ENCODE results near the gene MMP25. TPM values are rescaled to one million over a fixed set of nuclear protein-coding genes. Genes with fewer than 3 reads are reported as not detected.
A peak's percentile ranks its signal among the peaks of the same experiment; 100 is the strongest.

The MMP25 gene
- total and polyA plus RNA-seq, 9 of the 15 experiments (the other 6 are each of a cell fraction or from before 2014, with no cell fraction given) = 0.03 to 0.04 TPM; not detected in 7

DNA sequence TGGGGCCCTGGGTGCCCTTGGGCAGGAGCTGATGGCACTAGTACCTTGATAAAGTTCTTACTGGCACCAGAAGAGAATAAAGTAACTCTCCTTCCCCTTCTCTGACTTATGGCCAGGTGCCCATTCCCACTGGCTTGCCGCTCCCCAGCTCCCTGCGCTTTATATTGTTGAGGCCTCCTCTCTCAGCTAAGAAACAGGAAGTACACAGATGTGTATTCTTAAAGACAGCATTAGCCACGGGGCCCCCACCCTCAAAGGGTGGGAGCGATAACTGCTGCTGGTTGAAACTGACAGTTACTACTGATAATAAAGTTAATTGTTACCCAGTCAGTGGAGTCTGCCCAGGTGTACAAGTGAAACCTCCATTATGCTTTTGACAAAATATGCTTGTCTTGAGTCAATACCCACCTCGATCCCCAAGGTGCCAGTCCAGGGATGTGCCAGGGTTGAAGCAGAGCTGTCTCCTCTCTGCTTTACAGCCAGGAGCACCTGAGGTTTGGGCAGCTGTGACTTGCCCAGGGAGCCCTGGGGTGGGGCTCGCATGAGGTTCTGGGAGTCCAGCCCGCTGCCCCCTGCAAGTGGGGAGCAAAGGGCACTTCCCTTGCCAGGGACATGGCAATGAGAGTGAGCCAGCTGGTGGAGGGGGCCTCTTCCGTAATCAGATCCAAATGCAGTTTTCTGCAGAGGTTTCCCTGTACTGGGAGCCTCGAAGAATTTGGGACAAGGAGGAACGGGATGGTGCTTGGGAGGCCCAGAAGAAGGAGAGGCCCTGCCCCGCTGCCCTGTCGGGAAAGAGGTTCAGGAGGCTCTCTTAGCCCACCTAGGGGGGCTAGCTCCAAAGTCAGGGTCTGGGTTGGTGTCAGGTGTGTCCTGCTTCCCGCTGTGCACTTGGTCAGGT, 39.1 kb upstream of the MMP25 start (continued):
- TF ChIP-seq, protein P1, sequence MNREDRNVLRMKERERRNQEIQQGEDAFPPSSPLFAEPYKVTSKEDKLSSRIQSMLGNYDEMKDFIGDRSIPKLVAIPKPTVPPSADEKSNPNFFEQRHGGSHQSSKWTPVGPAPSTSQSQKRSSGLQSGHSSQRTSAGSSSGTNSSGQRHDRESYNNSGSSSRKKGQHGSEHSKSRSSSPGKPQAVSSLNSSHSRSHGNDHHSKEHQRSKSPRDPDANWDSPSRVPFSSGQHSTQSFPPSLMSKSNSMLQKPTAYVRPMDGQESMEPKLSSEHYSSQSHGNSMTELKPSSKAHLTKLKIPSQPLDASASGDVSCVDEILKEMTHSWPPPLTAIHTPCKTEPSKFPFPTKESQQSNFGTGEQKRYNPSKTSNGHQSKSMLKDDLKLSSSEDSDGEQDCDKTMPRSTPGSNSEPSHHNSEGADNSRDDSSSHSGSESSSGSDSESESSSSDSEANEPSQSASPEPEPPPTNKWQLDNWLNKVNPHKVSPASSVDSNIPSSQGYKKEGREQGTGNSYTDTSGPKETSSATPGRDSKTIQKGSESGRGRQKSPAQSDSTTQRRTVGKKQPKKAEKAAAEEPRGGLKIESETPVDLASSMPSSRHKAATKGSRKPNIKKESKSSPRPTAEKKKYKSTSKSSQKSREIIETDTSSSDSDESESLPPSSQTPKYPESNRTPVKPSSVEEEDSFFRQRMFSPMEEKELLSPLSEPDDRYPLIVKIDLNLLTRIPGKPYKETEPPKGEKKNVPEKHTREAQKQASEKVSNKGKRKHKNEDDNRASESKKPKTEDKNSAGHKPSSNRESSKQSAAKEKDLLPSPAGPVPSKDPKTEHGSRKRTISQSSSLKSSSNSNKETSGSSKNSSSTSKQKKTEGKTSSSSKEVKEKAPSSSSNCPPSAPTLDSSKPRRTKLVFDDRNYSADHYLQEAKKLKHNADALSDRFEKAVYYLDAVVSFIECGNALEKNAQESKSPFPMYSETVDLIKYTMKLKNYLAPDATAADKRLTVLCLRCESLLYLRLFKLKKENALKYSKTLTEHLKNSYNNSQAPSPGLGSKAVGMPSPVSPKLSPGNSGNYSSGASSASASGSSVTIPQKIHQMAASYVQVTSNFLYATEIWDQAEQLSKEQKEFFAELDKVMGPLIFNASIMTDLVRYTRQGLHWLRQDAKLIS (CRISPR knock-in tag; IDR thresholded peaks at IDR 0.05) = 0 out of 2 replicates have a peak, but pooled peaks have one; percentile 65
- TF ChIP-seq KLF13 (tag; IDR thresholded peaks at IDR 0.05; ENCODE audit: borderline replicate concordance, low read depth) (0 out of 2 replicates have a peak, but pooled peaks have one; percentile 4), NEUROD1 (IDR thresholded peaks at IDR 0.05; ENCODE audit: borderline replicate concordance, low read depth, low read length, partially characterized antibody) (no peak), RNF2 (IDR thresholded peaks at IDR 0.05) (peak; percentile 43; the same call in 1 of the 2 replicates), LCOR (CRISPR knock-in tag; IDR thresholded peaks at IDR 0.05) (peak; percentile 57; the same call in 1 of the 2 replicates), DACH1 (IDR thresholded peaks at IDR 0.05; ENCODE audit: partially characterized antibody) (peak; percentile 42), HDGF (IDR thresholded peaks at IDR 0.05) (no peak), MAFK (IDR thresholded peaks at IDR 0.05; ENCODE audit: low read length) (no peak), SRSF1 (IDR thresholded peaks at IDR 0.05; ENCODE audit: low read depth, low read length) (no peak), TEAD4 (IDR thresholded peaks at IDR 0.05; ENCODE audit: low read length) (peak; percentile 25; the same call in 1 of the 2 replicates), TEAD4 (CRISPR knock-in tag; IDR thresholded peaks at IDR 0.05; ENCODE audit: borderline replicate concordance) (no peak), ZNF175 (CRISPR knock-in tag; IDR thresholded peaks at IDR 0.05; ENCODE audit: low read depth) (peak; percentile 82), HNRNPUL1 (IDR thresholded peaks at IDR 0.05; ENCODE audit: low read length) (no peak)
- TF ChIP-seq, protein P2, sequence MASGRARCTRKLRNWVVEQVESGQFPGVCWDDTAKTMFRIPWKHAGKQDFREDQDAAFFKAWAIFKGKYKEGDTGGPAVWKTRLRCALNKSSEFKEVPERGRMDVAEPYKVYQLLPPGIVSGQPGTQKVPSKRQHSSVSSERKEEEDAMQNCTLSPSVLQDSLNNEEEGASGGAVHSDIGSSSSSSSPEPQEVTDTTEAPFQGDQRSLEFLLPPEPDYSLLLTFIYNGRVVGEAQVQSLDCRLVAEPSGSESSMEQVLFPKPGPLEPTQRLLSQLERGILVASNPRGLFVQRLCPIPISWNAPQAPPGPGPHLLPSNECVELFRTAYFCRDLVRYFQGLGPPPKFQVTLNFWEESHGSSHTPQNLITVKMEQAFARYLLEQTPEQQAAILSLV (tag; IDR thresholded peaks at IDR 0.05) = no peak
- TF ChIP-seq, protein P3, sequence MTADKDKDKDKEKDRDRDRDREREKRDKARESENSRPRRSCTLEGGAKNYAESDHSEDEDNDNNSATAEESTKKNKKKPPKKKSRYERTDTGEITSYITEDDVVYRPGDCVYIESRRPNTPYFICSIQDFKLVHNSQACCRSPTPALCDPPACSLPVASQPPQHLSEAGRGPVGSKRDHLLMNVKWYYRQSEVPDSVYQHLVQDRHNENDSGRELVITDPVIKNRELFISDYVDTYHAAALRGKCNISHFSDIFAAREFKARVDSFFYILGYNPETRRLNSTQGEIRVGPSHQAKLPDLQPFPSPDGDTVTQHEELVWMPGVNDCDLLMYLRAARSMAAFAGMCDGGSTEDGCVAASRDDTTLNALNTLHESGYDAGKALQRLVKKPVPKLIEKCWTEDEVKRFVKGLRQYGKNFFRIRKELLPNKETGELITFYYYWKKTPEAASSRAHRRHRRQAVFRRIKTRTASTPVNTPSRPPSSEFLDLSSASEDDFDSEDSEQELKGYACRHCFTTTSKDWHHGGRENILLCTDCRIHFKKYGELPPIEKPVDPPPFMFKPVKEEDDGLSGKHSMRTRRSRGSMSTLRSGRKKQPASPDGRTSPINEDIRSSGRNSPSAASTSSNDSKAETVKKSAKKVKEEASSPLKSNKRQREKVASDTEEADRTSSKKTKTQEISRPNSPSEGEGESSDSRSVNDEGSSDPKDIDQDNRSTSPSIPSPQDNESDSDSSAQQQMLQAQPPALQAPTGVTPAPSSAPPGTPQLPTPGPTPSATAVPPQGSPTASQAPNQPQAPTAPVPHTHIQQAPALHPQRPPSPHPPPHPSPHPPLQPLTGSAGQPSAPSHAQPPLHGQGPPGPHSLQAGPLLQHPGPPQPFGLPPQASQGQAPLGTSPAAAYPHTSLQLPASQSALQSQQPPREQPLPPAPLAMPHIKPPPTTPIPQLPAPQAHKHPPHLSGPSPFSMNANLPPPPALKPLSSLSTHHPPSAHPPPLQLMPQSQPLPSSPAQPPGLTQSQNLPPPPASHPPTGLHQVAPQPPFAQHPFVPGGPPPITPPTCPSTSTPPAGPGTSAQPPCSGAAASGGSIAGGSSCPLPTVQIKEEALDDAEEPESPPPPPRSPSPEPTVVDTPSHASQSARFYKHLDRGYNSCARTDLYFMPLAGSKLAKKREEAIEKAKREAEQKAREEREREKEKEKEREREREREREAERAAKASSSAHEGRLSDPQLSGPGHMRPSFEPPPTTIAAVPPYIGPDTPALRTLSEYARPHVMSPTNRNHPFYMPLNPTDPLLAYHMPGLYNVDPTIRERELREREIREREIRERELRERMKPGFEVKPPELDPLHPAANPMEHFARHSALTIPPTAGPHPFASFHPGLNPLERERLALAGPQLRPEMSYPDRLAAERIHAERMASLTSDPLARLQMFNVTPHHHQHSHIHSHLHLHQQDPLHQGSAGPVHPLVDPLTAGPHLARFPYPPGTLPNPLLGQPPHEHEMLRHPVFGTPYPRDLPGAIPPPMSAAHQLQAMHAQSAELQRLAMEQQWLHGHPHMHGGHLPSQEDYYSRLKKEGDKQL (CRISPR knock-in tag; IDR thresholded peaks at IDR 0.05; ENCODE audit: borderline replicate concordance) = no peak

Data from K562 (cell line).